Brain microvascular endothelial cell (primary cell): ENCODE results near the gene USP3.

Source experiments
- DNase-seq: peaks from one replicate; pipeline ENCODE4 v3.0.0-alpha.2; 2020
- H3K27ac ChIP-seq: fragments of 250-450 bp; sonication (Bioruptor Pico); 2 replicates; pipeline ENCODE4 v1.5.1; 2020; ENCODE audit warnings: mild to moderate bottlenecking, moderate library complexity
- H3K27me3 ChIP-seq: fragments of 250-450 bp; sonication (Bioruptor Pico); replicated peaks from 2 replicates; pipeline ENCODE4 v1.5.1; 2020; ENCODE audit warnings: mild to moderate bottlenecking
- H3K36me3 ChIP-seq: fragments of 250-450 bp; sonication (Bioruptor Pico); replicated peaks from 2 replicates; pipeline ENCODE4 v1.5.1; 2020; ENCODE audit warnings: mild to moderate bottlenecking
- H3K4me3 ChIP-seq: 2 replicates; pipeline ENCODE4 v1.5.1; 2011; ENCODE audit warnings: low read depth, mild to moderate bottlenecking, control low read depth, low read length, moderate library complexity
- CTCF ChIP-seq: IDR thresholded peaks from 2 replicates; pipeline ENCODE4 v1.5.1; 2011; ENCODE audit warnings: low read depth, mild to moderate bottlenecking, moderate library complexity, low read length, control low read depth, inconsistent platforms; ENCODE audit errors: missing control alignments
- in situ Hi-C: cut with HindIII; loops from 2 replicates; pipeline ENCODE4 v1.10.0; 2017; ENCODE audit warnings: low sequenced_read_pairs, low pct_ligation_motif_present

USP3 gene

GRCh38 chr15:63512148-63512547 is 7.8 kb downstream of the USP3 start:
- Histone ChIP-seq H3K27ac (no peak overlapping the region), H3K36me3 (no peaks in the 10 kb centered on the region), H3K4me3 (no peak overlapping the region), H3K27me3 (no peaks in the 10 kb centered on the region)
- no peak for DNase-seq
- in situ Hi-C loops = no loop called here
- TF ChIP-seq CTCF = no peak

GRCh38 chr15:63513271-63513670 is 8.9 kb downstream of the USP3 start:
- Histone ChIP-seq H3K4me3 (no peak overlapping the region), H3K27me3 (no peaks in the 10 kb centered on the region), H3K27ac (no peak overlapping the region), H3K36me3 (no peaks in the 10 kb centered on the region)
- no peak for DNase-seq
- in situ Hi-C loops = no loop called here
- TF ChIP-seq CTCF = no peak

GRCh38 chr15:63513728-63514127 is 9.3 kb downstream of the USP3 start:
- Histone ChIP-seq H3K4me3 (no peak overlapping the region), H3K27me3 (no peaks in the 10 kb centered on the region), H3K27ac (no peak overlapping the region), H3K36me3 (no peaks in the 10 kb centered on the region)
- TF ChIP-seq CTCF = no peak
- in situ Hi-C loops = no loop called here
- DNase-seq = no peak

GRCh38 chr15:63514531-63514943 is 10.1 kb downstream of the USP3 start:
- Histone ChIP-seq H3K36me3 (no peaks in the 10 kb centered on the region), H3K4me3 (no peak overlapping the region), H3K27ac (no peak overlapping the region), H3K27me3 (no peaks in the 10 kb centered on the region)
- TF ChIP-seq CTCF = no peak
- in situ Hi-C loops = no loop called here
- DNase-seq = no peak

GRCh38 chr15:63517202-63517601 is 12.8 kb downstream of the USP3 start:
- no peak overlapping the region for H3K27ac ChIP-seq
- TF ChIP-seq CTCF = no peak

GRCh38 chr15:63517628-63518027 is 13.2 kb downstream of the USP3 start:
- in situ Hi-C loops = no loop called here
- no peak overlapping the region for H3K4me3 ChIP-seq
- DNase-seq = no peak

More at GRCh38 chr15:63517202-63517601, 12.8 kb downstream of the USP3 start:
- Histone ChIP-seq H3K4me3 (no peak overlapping the region), H3K36me3 (no peaks in the 10 kb centered on the region), H3K27me3 (no peaks in the 10 kb centered on the region)
- in situ Hi-C loops = no loop called here
- no peak for DNase-seq

More at GRCh38 chr15:63517628-63518027, 13.2 kb downstream of the USP3 start:
- no peaks in the 10 kb centered on the region for H3K27me3 ChIP-seq
- H3K27ac ChIP-seq = no peak overlapping the region
- no peak for TF ChIP-seq CTCF
- no peaks in the 10 kb centered on the region for H3K36me3 ChIP-seq
